Mesenteric fat pad (tissue), 1 donor: ENCODE data around the gene ARL4C. TPM values are rescaled to one million over a fixed set of nuclear protein-coding genes. Genes with fewer than 3 reads are reported as not detected.

ENCODE experiments used
- DNase-seq: peaks from one replicate; pipeline ENCODE4 v3.0.0-alpha.2; 2020; ENCODE audit warnings: low spot score
- total RNA-seq: library from RNA; stranded (reverse); fragmentation: NEBNext Ultra II Directional; extraction: Animal tissue kit (Norgen Biotek cat#: 25700); gene quantifications from one replicate; pipeline ENCODE4 v1.2.1, GENCODE V29; 2021
- donor health status: DM: yes; HTN: yes; CAD: no.

ARL4C gene
- total RNA-seq, 1 donor from 2014 or later, result 17.4 TPM

DNA sequence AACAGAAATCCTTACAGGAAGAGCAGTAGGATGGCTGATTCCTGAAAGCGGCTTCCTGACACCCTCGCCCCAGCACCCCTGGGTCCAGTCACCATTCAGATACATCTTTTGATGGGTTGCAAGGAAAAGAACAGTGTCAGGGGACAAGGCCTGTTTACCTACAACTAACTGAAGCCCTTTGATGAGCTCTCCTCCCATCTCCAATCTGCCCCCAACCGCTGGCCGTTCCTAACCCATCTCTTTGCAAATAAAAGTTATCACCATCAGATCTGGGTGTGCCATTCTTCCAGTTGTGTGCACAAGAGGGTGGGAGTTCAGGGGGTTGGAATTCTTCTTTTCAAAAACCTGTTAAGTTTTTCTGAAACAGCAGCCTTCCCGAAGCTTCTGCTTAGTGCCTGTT is 48.9 kb downstream of the ARL4C start:
- DNase-seq, result no peak

GRCh38 chr2:234447189-234447588 is 49.7 kb downstream of the ARL4C start:
- no peak for DNase-seq

DNA sequence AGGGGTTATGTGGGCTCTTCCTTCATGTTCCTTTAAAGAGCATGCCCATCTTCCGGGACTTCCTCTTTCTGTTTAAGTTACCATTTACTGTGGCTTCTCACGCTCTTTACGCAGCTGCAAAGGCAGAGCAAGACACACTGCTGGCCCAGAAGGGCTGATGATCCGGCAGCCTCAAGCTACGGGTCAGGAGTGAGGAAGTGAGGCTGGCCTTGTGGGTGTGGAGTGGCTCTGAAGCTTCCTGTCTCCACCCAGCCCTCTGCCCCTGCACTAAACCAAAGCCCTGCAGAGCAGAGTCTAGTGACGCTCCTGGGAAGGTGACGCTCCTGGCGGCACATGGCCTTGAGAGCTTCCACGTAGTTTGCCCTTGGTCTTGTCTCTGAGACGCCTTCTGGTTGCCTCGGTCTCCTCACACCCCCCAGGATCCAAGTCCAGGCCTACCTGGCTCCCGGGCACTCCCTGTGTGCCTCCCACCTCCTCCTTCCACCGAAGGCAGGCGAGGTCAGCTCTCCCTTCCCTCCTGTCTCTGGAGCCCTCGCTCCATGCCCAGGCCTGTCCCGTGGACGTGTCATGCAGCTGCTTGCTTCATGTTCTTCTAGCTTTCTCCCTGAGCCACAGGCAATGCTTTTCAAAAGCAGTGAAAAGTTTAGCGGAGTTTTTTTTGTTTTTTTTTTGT is 50.3 kb downstream of the ARL4C start:
- no peak for DNase-seq

DNA sequence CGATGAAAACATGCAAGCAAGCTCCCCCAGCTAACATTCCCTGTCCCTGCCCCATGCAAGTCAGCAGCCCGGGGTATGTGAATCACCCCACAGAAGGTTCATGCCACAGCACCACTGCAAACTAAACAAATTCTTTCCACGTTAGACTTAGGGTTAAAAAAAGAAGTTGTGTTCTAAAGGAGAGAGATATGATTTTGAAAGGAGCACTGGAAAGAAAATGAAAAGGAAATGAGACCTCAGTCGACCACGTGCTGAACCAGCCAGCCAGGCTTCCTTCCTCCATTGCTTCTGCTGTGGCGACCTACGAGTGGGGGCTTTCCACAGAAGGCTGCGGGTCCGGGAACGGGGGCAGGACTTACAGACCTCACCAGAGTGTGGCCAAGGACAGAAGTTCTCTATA is 52.0 kb downstream of the ARL4C start:
- DNase-seq, result no peak

GRCh38 chr2:234444242-234444730 is 52.6 kb downstream of the ARL4C start:
- DNase-seq, result no peak
